IMR-90 (cell line): ENCODE measurements around the gene RNASEH2B. TPM values are rescaled to one million over a fixed set of nuclear protein-coding genes. Genes with fewer than 3 reads are reported as not detected.

Source experiments
- ATAC-seq: fragments of 200-7000 bp; cut with Tn5 transposase; 2 replicates; pipeline ENCODE4 v1.9.1; 2020; ENCODE audit warnings: low read depth, mild to moderate bottlenecking, moderate library complexity
- BruUV-seq: library from RNA; stranded (reverse); fragments of 400-500 nt; replicated peaks from 2 replicates; lab custom pipeline; 2021; lab: Mats Ljungman, UMichigan
- CTCF ChIA-PET: fragments of 300-600 bp; formaldehyde crosslinking; extraction: SDS; loops from one replicate; lab custom pipeline; 2021; ENCODE audit warnings: antibody characterized with exemption; lab: Yijun Ruan, JAX
- POLR2A ChIA-PET: fragments of 300-600 bp; sonication (Branson Sonifier 250); formaldehyde crosslinking; loops from one replicate; lab custom pipeline; 2022; ENCODE audit warnings: antibody characterized with exemption; ENCODE audit not compliant: unreplicated experiment; lab: Charles Lee
- DNase-seq: peaks from one replicate; pipeline ENCODE4 v3.0.0; 2013
- H2AFZ ChIP-seq: replicated peaks from 2 replicates; pipeline ENCODE3; 2013; ENCODE audit warnings: low read length, mild to moderate bottlenecking; ENCODE audit not compliant: poor library complexity
- H2AK5ac ChIP-seq: 2 replicates; pipeline ENCODE4 v1.6.1; 2013; ENCODE audit warnings: low read depth, low read length, inconsistent platforms
- H2AK9ac ChIP-seq: replicated peaks from 2 replicates; pipeline ENCODE3; 2013; ENCODE audit warnings: mild to moderate bottlenecking, low read depth, low read length, moderate library complexity; ENCODE audit not compliant: poor library complexity
- H2BK120ac ChIP-seq: 2 replicates; pipeline ENCODE4 v1.6.1; 2013; ENCODE audit warnings: low read depth, low read length, inconsistent platforms
- H2BK15ac ChIP-seq: 3 replicates; pipeline ENCODE4 v1.6.1; 2013; ENCODE audit warnings: low read depth, low read length, inconsistent platforms
- H2BK20ac ChIP-seq: 2 replicates; pipeline ENCODE4 v1.6.1; 2013; ENCODE audit warnings: low read depth, mild to moderate bottlenecking, inconsistent platforms, low read length, moderate library complexity
- H2BK5ac ChIP-seq: 2 replicates; pipeline ENCODE4 v1.6.1; 2013; ENCODE audit warnings: mild to moderate bottlenecking, low read depth, low read length, inconsistent platforms; ENCODE audit not compliant: poor library complexity, severe bottlenecking
- H3K14ac ChIP-seq: replicated peaks from 2 replicates; pipeline ENCODE4 v1.6.1; 2013; ENCODE audit warnings: low read depth, low read length, inconsistent platforms
- H3K18ac ChIP-seq: 2 replicates; pipeline ENCODE4 v1.6.1; 2013; ENCODE audit warnings: low read depth, low read length, control low read depth
- H3K23ac ChIP-seq: 2 replicates; pipeline ENCODE4 v1.6.1; 2013; ENCODE audit warnings: low read depth, low read length, inconsistent platforms
- H3K27ac ChIP-seq: 2 replicates; pipeline ENCODE4 v1.5.1; 2013; ENCODE audit warnings: mild to moderate bottlenecking, control low read depth, low read length; ENCODE audit not compliant: insufficient read depth
- H3K27me3 ChIP-seq: 2 replicates; pipeline ENCODE4 v1.6.1; 2013; ENCODE audit warnings: low read length; ENCODE audit not compliant: control insufficient read depth, insufficient read depth
- H3K36me3 ChIP-seq: 2 replicates; pipeline ENCODE4 v1.6.1; 2013; ENCODE audit warnings: low read length, mixed read lengths; ENCODE audit not compliant: control insufficient read depth, insufficient read depth
- H3K4ac ChIP-seq: 2 replicates; pipeline ENCODE4 v1.6.1; 2013; ENCODE audit warnings: low read depth, low read length, inconsistent platforms
- H3K4me1 ChIP-seq: 2 replicates; pipeline ENCODE4 v1.6.1; 2013; ENCODE audit warnings: low read length, mixed read lengths; ENCODE audit not compliant: control insufficient read depth, insufficient read depth
- H3K4me2 ChIP-seq: 2 replicates; pipeline ENCODE4 v1.6.1; 2013; ENCODE audit warnings: low read depth, mild to moderate bottlenecking, control low read depth, low read length, moderate library complexity
- H3K4me3 ChIP-seq: 2 replicates; pipeline ENCODE4 v1.5.1; 2013; ENCODE audit warnings: low read depth, mild to moderate bottlenecking, control low read depth, low read length, moderate library complexity; ENCODE audit not compliant: insufficient read depth
- H3K56ac ChIP-seq: 2 replicates; pipeline ENCODE4 v1.6.1; 2013; ENCODE audit warnings: low read length, inconsistent platforms; ENCODE audit not compliant: insufficient read depth; ENCODE audit errors: extremely low read depth
- H3K79me1 ChIP-seq, 2 experiments: 2 replicates each; pipeline ENCODE4 v1.6.1; 2013; ENCODE audit warnings: low read length in 2 of 2, inconsistent platforms in 1 of 2, low read depth in 1 of 2
- H3K9ac ChIP-seq: 2 replicates; pipeline ENCODE4 v1.6.1; 2013; ENCODE audit warnings: low read depth, low read length, control low read depth
- H3K9me1 ChIP-seq: 2 replicates; pipeline ENCODE4 v1.6.1; 2013; ENCODE audit warnings: low read length, inconsistent platforms; ENCODE audit not compliant: insufficient read depth
- H3K9me3 ChIP-seq: 2 replicates; pipeline ENCODE4 v1.6.1; 2013; ENCODE audit warnings: low read length; ENCODE audit not compliant: control insufficient read depth, insufficient read depth
- H4K20me1 ChIP-seq: 2 replicates; pipeline ENCODE4 v1.6.1; 2013; ENCODE audit warnings: low read length, inconsistent platforms; ENCODE audit not compliant: insufficient read depth
- H4K5ac ChIP-seq: 2 replicates; pipeline ENCODE4 v1.6.1; 2013; ENCODE audit warnings: mild to moderate bottlenecking, low read depth, low read length, control low read depth
- H4K8ac ChIP-seq, 2 experiments: 2 replicates each; pipeline ENCODE4 v1.6.1; 2013; ENCODE audit warnings: low read depth in 2 of 2, low read length in 2 of 2, control low read depth in 1 of 2, inconsistent platforms in 1 of 2
- H4K91ac ChIP-seq: 2 replicates; pipeline ENCODE4 v1.6.1; 2013; ENCODE audit warnings: low read depth, low read length, inconsistent platforms; ENCODE audit not compliant: insufficient read depth
- MAFK ChIP-seq: IDR thresholded peaks from 2 replicates; pipeline ENCODE4 v1.6.1; 2012; ENCODE audit warnings: low read depth, low read length, improper control_type of control experiment
- WGBS, 2 experiments: methylation state at CpG; one replicate each; pipeline versions ENCODE4 v1.1.5 to v1.1.7; 2013; ENCODE audit warnings: missing lambda C conversion rate in 2 of 2; ENCODE audit not compliant: insufficient read length in 1 of 2; ENCODE audit errors: extremely low coverage in 2 of 2; 5-methylcytosine and 5-hydroxymethylcytosine counted together
- dilution Hi-C: fragments of 300-500 bp; cut with HindIII; formaldehyde crosslinking; loops from one replicate; pipeline ENCODE4 v1.14.3; 2018; ENCODE audit warnings: low sequenced_read_pairs; ENCODE audit not compliant: unreplicated experiment
- in situ Hi-C: fragments of 300-500 bp; cut with MboI; formaldehyde crosslinking; loops from 3 replicates; pipeline ENCODE4 v1.14.3; 2019; ENCODE audit warnings: low sequenced_read_pairs, inconsistent platforms, mixed read lengths
- intact Hi-C: fragments of 100-400 bp; cut with micrococcal nuclease; formaldehyde crosslinking; loops from 2 replicates; pipeline ENCODE4 v1.10.0; 2022
- polyA plus RNA-seq, 3 experiments: library from polyadenylated mRNA; depleted of rRNA; stranded (reverse); fragments of >200 nt; gene quantifications; 2 replicates each; pipeline ENCODE4 v1.2.3, GENCODE V29; 2012; ENCODE audit warnings: low replicate concordance in 1 of 3
- total RNA-seq: library from RNA; depleted of rRNA; stranded (reverse); fragments of >200 nt; gene quantifications from 2 replicates; pipeline ENCODE4 v1.2.3, GENCODE V29; 2012
- TF ChIP-seq, protein P1 (sequence below): fragments of 150-350 bp; IDR thresholded peaks from 2 replicates; pipeline ENCODE4 v1.6.1; 2016; ENCODE audit warnings: low read depth, mild to moderate bottlenecking, low read length, moderate library complexity, borderline replicate concordance

Gene RNASEH2B
- total and polyA plus RNA-seq, 2 of the 4 experiments (the other 2 are of a cell fraction) = 11.2 to 14.2 TPM

GRCh38 chr13:50866817-50867636, 42.6 kb upstream of the RNASEH2B start:
- Histone ChIP-seq H3K9me1 (no peaks in the 10 kb centered on the region), H3K27ac (no peak overlapping the region), H3K9me3 (no peaks in the 10 kb centered on the region), H2BK15ac (no peak overlapping the region), H3K4me1 (no peaks in the 10 kb centered on the region), H2BK20ac (no peak overlapping the region), H3K4me2 (no peak overlapping the region), H3K79me1 (no peaks in the 10 kb centered on the region), H3K36me3 (no peaks in the 10 kb centered on the region), H2AK5ac (no peak overlapping the region), H2BK5ac (no peak overlapping the region), H3K27me3 (peaks cover 7% of the 10 kb centered on the region), H2AFZ (no peak overlapping the region), H3K18ac (no peak overlapping the region), H4K5ac (no peak overlapping the region), H3K56ac (no peak overlapping the region), H2BK120ac (no peak overlapping the region), H3K9ac (no peak overlapping the region), H3K23ac (no peak overlapping the region), H2AK9ac (no peak overlapping the region), H4K20me1 (no peaks in the 10 kb centered on the region), H3K14ac (no peak overlapping the region), H4K8ac (no peak overlapping the region), H3K4ac (no peak overlapping the region), H3K4me3 (no peak overlapping the region), H4K91ac (no peak overlapping the region)
- ATAC-seq (no peak), DNase-seq (no peak)
- CTCF ChIA-PET = no interaction called here
- intact Hi-C loops (no loop called here), dilution Hi-C loops (no loop called here), in situ Hi-C loops (no loop called here)
- no TSS peak for BruUV-seq
- POLR2A ChIA-PET = no interaction called here
- WGBS, 2 experiments = no CpG with 5 or more reads among the region's 2 CpGs
- TF ChIP-seq MAFK = no peak
- TF ChIP-seq, protein P1, sequence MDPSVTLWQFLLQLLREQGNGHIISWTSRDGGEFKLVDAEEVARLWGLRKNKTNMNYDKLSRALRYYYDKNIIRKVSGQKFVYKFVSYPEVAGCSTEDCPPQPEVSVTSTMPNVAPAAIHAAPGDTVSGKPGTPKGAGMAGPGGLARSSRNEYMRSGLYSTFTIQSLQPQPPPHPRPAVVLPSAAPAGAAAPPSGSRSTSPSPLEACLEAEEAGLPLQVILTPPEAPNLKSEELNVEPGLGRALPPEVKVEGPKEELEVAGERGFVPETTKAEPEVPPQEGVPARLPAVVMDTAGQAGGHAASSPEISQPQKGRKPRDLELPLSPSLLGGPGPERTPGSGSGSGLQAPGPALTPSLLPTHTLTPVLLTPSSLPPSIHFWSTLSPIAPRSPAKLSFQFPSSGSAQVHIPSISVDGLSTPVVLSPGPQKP = no peak
